Measurements from ENCODE around the gene POLD1. TPM values are rescaled to one million over a fixed set of nuclear protein-coding genes. Genes with fewer than 3 reads are reported as not detected.

Gene POLD1
- polyA plus RNA-seq, 4 donors = 23.4 to 34.4 (median 26.0) TPM

- no peak for DNase-seq (ENCODE audit: low read depth in 4 of 4, low spot score in 3 of 4)
Observed at GRCh38 chr19:50362656-50363424, 21.3 kb upstream of the POLD1 start.

GRCh38 chr19:50365434-50366306 is 18.5 kb upstream of the POLD1 start, which contains the start of gene NAPSA:
NAPSA (minus strand) TSS chr19:50365639; CDS start chr19:50365621, 18 bp downstream.
- DNase-seq (ENCODE audit: low read depth in 4 of 4, low spot score in 3 of 4) = no peak

- peak in 3 of 4 donors; percentile 69 to 77 (median 72) for DNase-seq (ENCODE audit: low read depth in 4 of 4, low spot score in 3 of 4)
Observed at GRCh38 chr19:50368649-50369570, 15.2 kb upstream of the POLD1 start.

- no peak for DNase-seq (ENCODE audit: low read depth in 4 of 4, low spot score in 3 of 4)
Observed at GRCh38 chr19:50371914-50372475, 12.2 kb upstream of the POLD1 start.

- DNase-seq (ENCODE audit: low read depth in 4 of 4, low spot score in 3 of 4) = peak; percentile 91 to 95 (median 92)
Observed at GRCh38 chr19:50376166-50377050, 7.7 kb upstream of the POLD1 start, which contains the start of gene NR1H2. NR1H2 (plus strand) TSS chr19:50376457; CDS start chr19:50377606, 1,149 bp downstream.

GRCh38 chr19:50377051-50377461 is 7.1 kb upstream of the POLD1 start:
- DNase-seq (ENCODE audit: low read depth in 4 of 4, low spot score in 3 of 4) = no peak

GRCh38 chr19:50377517-50377916 is 6.6 kb upstream of the POLD1 start:
- DNase-seq (ENCODE audit: low read depth in 4 of 4, low spot score in 3 of 4) = no peak

GRCh38 chr19:50378169-50378862 is 5.8 kb upstream of the POLD1 start:
- no peak for DNase-seq (ENCODE audit: low read depth in 4 of 4, low spot score in 3 of 4)

- DNase-seq (ENCODE audit: low read depth in 4 of 4, low spot score in 3 of 4) = no peak
Observed at GRCh38 chr19:50378863-50379236, 5.3 kb upstream of the POLD1 start.

- no peak for DNase-seq (ENCODE audit: low read depth in 4 of 4, low spot score in 3 of 4)
Observed at GRCh38 chr19:50379602-50380001, 4.5 kb upstream of the POLD1 start.

- no peak for DNase-seq (ENCODE audit: low read depth in 4 of 4, low spot score in 3 of 4)
Observed at GRCh38 chr19:50380137-50380536, 4.0 kb upstream of the POLD1 start.

GRCh38 chr19:50380751-50381151 is 3.4 kb upstream of the POLD1 start:
- no peak for DNase-seq (ENCODE audit: low read depth in 4 of 4, low spot score in 3 of 4)

- no peak for DNase-seq (ENCODE audit: low read depth in 4 of 4, low spot score in 3 of 4)
Observed at GRCh38 chr19:50381881-50382729, 2.0 kb upstream of the POLD1 start.

GRCh38 chr19:50383001-50383851 is 921 bp upstream of the POLD1 start:
- DNase-seq (ENCODE audit: low read depth in 4 of 4, low spot score in 3 of 4) = no peak

GRCh38 chr19:50384685-50385535 is 763 bp downstream of the POLD1 start:
- DNase-seq (ENCODE audit: low read depth in 4 of 4, low spot score in 3 of 4) = no peak
